GM23338 (cell line): ENCODE results near the gene ELN. TPM values are rescaled to one million over a fixed set of nuclear protein-coding genes. Genes with fewer than 3 reads are reported as not detected.

Experiments
- ATAC-seq: fragments of 200-7000 bp; cut with Tn5 transposase; 3 replicates; pipeline ENCODE4 v1.9.1; 2020
- DNase-seq: peaks from one replicate; pipeline ENCODE4 v3.0.0-alpha.2; 2015; ENCODE audit warnings: low spot score
- H2AFZ ChIP-seq: fragments of 200-600 bp; sonication (generic); 2 replicates; pipeline ENCODE4 v1.8.0; 2016; ENCODE audit warnings: antibody characterized with exemption, mild to moderate bottlenecking, moderate library complexity
- H3F3A ChIP-seq: fragments of 200-600 bp; sonication (generic); replicated peaks from 2 replicates; pipeline ENCODE4 v1.8.0; 2017; ENCODE audit warnings: antibody characterized with exemption, mixed run types, low read depth
- H3K27ac ChIP-seq: fragments of 200-600 bp; sonication (generic); 2 replicates; pipeline ENCODE4 v1.6.1; 2016; ENCODE audit warnings: low read depth
- H3K27me3 ChIP-seq: fragments of 200-600 bp; sonication (generic); 2 replicates; pipeline ENCODE4 v1.8.0; 2016; ENCODE audit warnings: mild to moderate bottlenecking, mixed run types, moderate library complexity; ENCODE audit not compliant: insufficient read depth
- H3K36me3 ChIP-seq: fragments of 200-600 bp; sonication (generic); 2 replicates; pipeline ENCODE4 v1.8.0; 2016; ENCODE audit warnings: mild to moderate bottlenecking; ENCODE audit not compliant: insufficient read depth
- H3K4me1 ChIP-seq: fragments of 200-600 bp; sonication (generic); 2 replicates; pipeline ENCODE4 v1.8.0; 2016; ENCODE audit warnings: mild to moderate bottlenecking, moderate library complexity; ENCODE audit not compliant: insufficient read depth
- H3K4me2 ChIP-seq: fragments of 200-600 bp; sonication (generic); 2 replicates; pipeline ENCODE4 v1.7.1; 2017; ENCODE audit warnings: mixed run types
- H3K4me3 ChIP-seq: fragments of 200-600 bp; sonication (generic); 2 replicates; pipeline ENCODE4 v1.6.1; 2016; ENCODE audit warnings: mixed run types
- H3K79me2 ChIP-seq: fragments of 200-600 bp; sonication (generic); replicated peaks from 2 replicates; pipeline ENCODE4 v1.8.0; 2017; ENCODE audit warnings: mild to moderate bottlenecking; ENCODE audit not compliant: insufficient read depth
- H3K9me2 ChIP-seq: fragments of 200-600 bp; sonication (generic); 2 replicates; pipeline ENCODE4 v1.8.0; 2017; ENCODE audit not compliant: insufficient read depth
- H4K20me1 ChIP-seq: fragments of 200-600 bp; sonication (generic); replicated peaks from 2 replicates; pipeline ENCODE4 v1.8.0; 2017; ENCODE audit warnings: mild to moderate bottlenecking; ENCODE audit not compliant: insufficient read depth
- H3K27ac Mint-ChIP-seq: 2 replicates; pipeline ENCODE4 v1.8.0; 2020; ENCODE audit warnings: inconsistent platforms, mild to moderate bottlenecking, moderate library complexity, mixed read lengths
- H3K27me3 Mint-ChIP-seq: 3 replicates; pipeline ENCODE4 v1.8.0; 2022; ENCODE audit warnings: low read depth, mild to moderate bottlenecking, moderate library complexity, mixed read lengths, inconsistent platforms; ENCODE audit not compliant: insufficient read depth, poor library complexity
- H3K36me3 Mint-ChIP-seq: 3 replicates; pipeline ENCODE4 v1.8.0; 2021; ENCODE audit warnings: low read depth, mild to moderate bottlenecking, inconsistent platforms, moderate library complexity, mixed read lengths
- H3K4me1 Mint-ChIP-seq: 3 replicates; pipeline ENCODE4 v1.8.0; 2020; ENCODE audit warnings: mild to moderate bottlenecking, inconsistent platforms, mixed read lengths
- H3K4me3 Mint-ChIP-seq: 3 replicates; pipeline ENCODE4 v1.8.0; 2021; ENCODE audit warnings: moderate library complexity, mild to moderate bottlenecking, inconsistent platforms, mixed read lengths
- H3K9me3 Mint-ChIP-seq: 3 replicates; pipeline ENCODE4 v1.8.0; 2020; ENCODE audit warnings: moderate library complexity, mild to moderate bottlenecking, inconsistent platforms, mixed read lengths
- EZH2 ChIP-seq: fragments of 200-600 bp; sonication (generic); IDR thresholded peaks from one replicate; pipeline ENCODE4 v1.8.0; 2017; ENCODE audit warnings: antibody characterized with exemption, mild to moderate bottlenecking, low read depth; ENCODE audit not compliant: unreplicated experiment
- POLR2AphosphoS5 ChIP-seq: IDR thresholded peaks from 2 replicates; pipeline ENCODE4 v1.6.1; 2016; ENCODE audit warnings: antibody characterized with exemption, low read depth
- STAT1 ChIP-seq: IDR thresholded peaks from one replicate; pipeline ENCODE4 v1.6.1; 2016; ENCODE audit warnings: antibody characterized with exemption; ENCODE audit not compliant: unreplicated experiment
- ZNF331 ChIP-seq: fragments of 250-450 bp; sonication (Bioruptor Pico); IDR thresholded peaks from 2 replicates; pipeline ENCODE4 v1.5.0; 2020; ENCODE audit warnings: low read depth, mild to moderate bottlenecking, moderate library complexity
- long read RNA-seq: library from polyadenylated mRNA; unstranded; transcript quantifications from one replicate; pipeline ENCODE4 v2.0.0, GENCODE V29; 2020; ENCODE audit not compliant: unreplicated experiment
- polyA plus RNA-seq: library from polyadenylated mRNA; unstranded; fragments of >200 nt; fragmentation: Nextera tagmentation; extraction: Ambion mirVana; gene quantifications from 2 replicates; pipeline ENCODE4 v1.2.1, GENCODE V29; 2016
- total RNA-seq: library from RNA; depleted of rRNA; stranded (reverse); fragments of >200 nt; shearing (Covaris generic); gene quantifications from 2 replicates; pipeline ENCODE4 v1.2.3, GENCODE V29; 2014; rRNA removed
- TF ChIP-seq, protein P1 (sequence below): IDR thresholded peaks from one replicate; pipeline ENCODE4 v1.6.1; 2018; ENCODE audit warnings: antibody characterized with exemption; ENCODE audit not compliant: unreplicated experiment
- TF ChIP-seq, protein P2 (sequence below): fragments of 250-450 bp; sonication (Bioruptor Pico); IDR thresholded peaks from 2 replicates; pipeline ENCODE4 v1.5.0; 2020; ENCODE audit warnings: mild to moderate bottlenecking, moderate library complexity

ELN gene
- total RNA-seq (4.0 and 5.6 TPM in 2 replicates), polyA plus RNA-seq (1.1 TPM in 2 replicates)
- long read RNA-seq = 0 reads

DNA sequence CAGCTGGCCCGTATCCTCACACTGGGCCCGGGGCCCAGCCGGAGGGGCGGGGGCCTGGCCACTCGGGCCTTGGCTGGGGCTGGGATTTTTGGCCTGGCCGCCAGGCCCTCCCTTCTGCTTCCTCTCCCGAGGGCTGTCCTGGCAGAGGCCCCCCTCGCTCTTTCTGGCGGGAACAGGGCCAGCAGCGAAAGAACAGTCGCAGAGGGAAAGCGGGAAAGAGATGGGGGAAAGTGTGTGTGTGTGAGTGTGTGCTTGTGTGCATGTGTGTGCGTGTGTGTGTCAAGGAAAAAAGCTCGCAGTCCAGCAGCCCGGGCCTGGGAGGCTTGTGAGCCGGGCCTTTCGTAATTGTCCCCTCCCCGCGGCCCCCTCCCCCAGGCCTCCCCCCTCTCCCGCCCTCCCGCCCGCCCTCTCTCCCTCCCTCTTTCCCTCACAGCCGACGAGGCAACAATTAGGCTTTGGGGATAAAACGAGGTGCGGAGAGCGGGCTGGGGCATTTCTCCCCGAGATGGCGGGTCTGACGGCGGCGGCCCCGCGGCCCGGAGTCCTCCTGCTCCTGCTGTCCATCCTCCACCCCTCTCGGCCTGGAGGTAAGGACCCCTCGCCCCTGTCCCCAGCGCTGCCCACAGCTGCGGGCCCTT is at the start of gene ELN:
Gene ELN (plus strand): TSS at position 491 of the 638 bp plus-strand sequence. CDS start 15 bp downstream, at position 506.
- peaks cover 16% of the 10 kb centered on the region for H3K27me3 Mint-ChIP-seq
- H3K27ac Mint-ChIP-seq = no peak within 1 kb of the TSS
- Histone ChIP-seq H3K79me2 (no peaks in the 10 kb centered on the region), H3K4me2 (peak within 1 kb of the TSS; percentile 67), H3K36me3 (no peaks in the 10 kb centered on the region), H3K27me3 (no peaks in the 10 kb centered on the region), H3F3A (no peaks in the 10 kb centered on the region), H2AFZ (peak within 1 kb of the TSS; percentile 95), H3K4me1 (peaks cover 20% of the 10 kb centered on the region; the same call in 1 of the 2 replicates), H3K4me3 (0 out of 2 replicates have a peak within 1 kb of the TSS, but pooled peaks have one; percentile 26), H3K27ac (no peak within 1 kb of the TSS), H3K9me2 (no peaks in the 10 kb centered on the region), H4K20me1 (no peaks in the 10 kb centered on the region)
- no peaks in the 10 kb centered on the region for H3K9me3 Mint-ChIP-seq
- peak; percentile 30 for ATAC-seq
- no peaks in the 10 kb centered on the region for H3K36me3 Mint-ChIP-seq
- TF ChIP-seq, protein P1, sequence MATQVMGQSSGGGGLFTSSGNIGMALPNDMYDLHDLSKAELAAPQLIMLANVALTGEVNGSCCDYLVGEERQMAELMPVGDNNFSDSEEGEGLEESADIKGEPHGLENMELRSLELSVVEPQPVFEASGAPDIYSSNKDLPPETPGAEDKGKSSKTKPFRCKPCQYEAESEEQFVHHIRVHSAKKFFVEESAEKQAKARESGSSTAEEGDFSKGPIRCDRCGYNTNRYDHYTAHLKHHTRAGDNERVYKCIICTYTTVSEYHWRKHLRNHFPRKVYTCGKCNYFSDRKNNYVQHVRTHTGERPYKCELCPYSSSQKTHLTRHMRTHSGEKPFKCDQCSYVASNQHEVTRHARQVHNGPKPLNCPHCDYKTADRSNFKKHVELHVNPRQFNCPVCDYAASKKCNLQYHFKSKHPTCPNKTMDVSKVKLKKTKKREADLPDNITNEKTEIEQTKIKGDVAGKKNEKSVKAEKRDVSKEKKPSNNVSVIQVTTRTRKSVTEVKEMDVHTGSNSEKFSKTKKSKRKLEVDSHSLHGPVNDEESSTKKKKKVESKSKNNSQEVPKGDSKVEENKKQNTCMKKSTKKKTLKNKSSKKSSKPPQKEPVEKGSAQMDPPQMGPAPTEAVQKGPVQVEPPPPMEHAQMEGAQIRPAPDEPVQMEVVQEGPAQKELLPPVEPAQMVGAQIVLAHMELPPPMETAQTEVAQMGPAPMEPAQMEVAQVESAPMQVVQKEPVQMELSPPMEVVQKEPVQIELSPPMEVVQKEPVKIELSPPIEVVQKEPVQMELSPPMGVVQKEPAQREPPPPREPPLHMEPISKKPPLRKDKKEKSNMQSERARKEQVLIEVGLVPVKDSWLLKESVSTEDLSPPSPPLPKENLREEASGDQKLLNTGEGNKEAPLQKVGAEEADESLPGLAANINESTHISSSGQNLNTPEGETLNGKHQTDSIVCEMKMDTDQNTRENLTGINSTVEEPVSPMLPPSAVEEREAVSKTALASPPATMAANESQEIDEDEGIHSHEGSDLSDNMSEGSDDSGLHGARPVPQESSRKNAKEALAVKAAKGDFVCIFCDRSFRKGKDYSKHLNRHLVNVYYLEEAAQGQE = no peak
- TF ChIP-seq EZH2 (no peak), STAT1 (no peak), POLR2AphosphoS5 (no peak), ZNF331 (CRISPR knock-in tag) (no peak)
- TF ChIP-seq, protein P2, sequence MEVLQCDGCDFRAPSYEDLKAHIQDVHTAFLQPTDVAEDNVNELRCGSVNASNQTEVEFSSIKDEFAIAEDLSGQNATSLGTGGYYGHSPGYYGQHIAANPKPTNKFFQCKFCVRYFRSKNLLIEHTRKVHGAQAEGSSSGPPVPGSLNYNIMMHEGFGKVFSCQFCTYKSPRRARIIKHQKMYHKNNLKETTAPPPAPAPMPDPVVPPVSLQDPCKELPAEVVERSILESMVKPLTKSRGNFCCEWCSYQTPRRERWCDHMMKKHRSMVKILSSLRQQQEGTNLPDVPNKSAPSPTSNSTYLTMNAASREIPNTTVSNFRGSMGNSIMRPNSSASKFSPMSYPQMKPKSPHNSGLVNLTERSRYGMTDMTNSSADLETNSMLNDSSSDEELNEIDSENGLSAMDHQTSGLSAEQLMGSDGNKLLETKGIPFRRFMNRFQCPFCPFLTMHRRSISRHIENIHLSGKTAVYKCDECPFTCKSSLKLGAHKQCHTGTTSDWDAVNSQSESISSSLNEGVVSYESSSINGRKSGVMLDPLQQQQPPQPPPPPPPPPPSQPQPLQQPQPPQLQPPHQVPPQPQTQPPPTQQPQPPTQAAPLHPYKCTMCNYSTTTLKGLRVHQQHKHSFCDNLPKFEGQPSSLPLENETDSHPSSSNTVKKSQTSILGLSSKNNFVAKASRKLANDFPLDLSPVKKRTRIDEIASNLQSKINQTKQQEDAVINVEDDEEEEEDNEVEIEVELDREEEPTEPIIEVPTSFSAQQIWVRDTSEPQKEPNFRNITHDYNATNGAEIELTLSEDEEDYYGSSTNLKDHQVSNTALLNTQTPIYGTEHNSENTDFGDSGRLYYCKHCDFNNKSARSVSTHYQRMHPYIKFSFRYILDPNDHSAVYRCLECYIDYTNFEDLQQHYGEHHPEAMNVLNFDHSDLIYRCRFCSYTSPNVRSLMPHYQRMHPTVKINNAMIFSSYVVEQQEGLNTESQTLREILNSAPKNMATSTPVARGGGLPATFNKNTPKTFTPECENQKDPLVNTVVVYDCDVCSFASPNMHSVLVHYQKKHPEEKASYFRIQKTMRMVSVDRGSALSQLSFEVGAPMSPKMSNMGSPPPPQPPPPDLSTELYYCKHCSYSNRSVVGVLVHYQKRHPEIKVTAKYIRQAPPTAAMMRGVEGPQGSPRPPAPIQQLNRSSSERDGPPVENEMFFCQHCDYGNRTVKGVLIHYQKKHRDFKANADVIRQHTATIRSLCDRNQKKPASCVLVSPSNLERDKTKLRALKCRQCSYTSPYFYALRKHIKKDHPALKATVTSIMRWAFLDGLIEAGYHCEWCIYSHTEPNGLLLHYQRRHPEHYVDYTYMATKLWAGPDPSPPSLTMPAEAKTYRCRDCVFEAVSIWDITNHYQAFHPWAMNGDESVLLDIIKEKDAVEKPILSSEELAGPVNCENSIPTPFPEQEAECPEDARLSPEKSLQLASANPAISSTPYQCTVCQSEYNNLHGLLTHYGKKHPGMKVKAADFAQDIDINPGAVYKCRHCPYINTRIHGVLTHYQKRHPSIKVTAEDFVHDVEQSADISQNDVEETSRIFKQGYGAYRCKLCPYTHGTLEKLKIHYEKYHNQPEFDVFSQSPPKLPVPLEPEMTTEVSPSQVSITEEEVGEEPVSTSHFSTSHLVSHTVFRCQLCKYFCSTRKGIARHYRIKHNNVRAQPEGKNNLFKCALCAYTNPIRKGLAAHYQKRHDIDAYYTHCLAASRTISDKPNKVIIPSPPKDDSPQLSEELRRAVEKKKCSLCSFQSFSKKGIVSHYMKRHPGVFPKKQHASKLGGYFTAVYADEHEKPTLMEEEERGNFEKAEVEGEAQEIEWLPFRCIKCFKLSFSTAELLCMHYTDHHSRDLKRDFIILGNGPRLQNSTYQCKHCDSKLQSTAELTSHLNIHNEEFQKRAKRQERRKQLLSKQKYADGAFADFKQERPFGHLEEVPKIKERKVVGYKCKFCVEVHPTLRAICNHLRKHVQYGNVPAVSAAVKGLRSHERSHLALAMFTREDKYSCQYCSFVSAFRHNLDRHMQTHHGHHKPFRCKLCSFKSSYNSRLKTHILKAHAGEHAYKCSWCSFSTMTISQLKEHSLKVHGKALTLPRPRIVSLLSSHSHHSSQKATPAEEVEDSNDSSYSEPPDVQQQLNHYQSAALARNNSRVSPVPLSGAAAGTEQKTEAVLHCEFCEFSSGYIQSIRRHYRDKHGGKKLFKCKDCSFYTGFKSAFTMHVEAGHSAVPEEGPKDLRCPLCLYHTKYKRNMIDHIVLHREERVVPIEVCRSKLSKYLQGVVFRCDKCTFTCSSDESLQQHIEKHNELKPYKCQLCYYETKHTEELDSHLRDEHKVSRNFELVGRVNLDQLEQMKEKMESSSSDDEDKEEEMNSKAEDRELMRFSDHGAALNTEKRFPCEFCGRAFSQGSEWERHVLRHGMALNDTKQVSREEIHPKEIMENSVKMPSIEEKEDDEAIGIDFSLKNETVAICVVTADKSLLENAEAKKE = no peak
- DNase-seq = peak; percentile 56
- peak within 1 kb of the TSS; percentile 27; the same call in 2 of the 3 replicates for H3K4me3 Mint-ChIP-seq
- H3K4me1 Mint-ChIP-seq = peaks cover 41% of the 10 kb centered on the region
